Activated naive CD8-positive, alpha-beta T cell treated with anti-CD3 and anti-CD28 coated beads, Interleukin-2, amount 50 U/mL, for 24 hours (primary cell): ENCODE results near the gene SLC8A2.

Source experiments
- ATAC-seq: fragments of 150-1000 bp; cut with Tn5 transposase; one replicate; pipeline ENCODE4 v1.10.0; 2021
- DNase-seq: peaks from one replicate; pipeline ENCODE4 v3.0.0; 2021
- H3K27ac Mint-ChIP-seq: one replicate; pipeline ENCODE4 v1.8.0; 2021; ENCODE audit warnings: mild to moderate bottlenecking, mixed read lengths
- H3K27me3 Mint-ChIP-seq: one replicate; pipeline ENCODE4 v1.8.0; 2021; ENCODE audit warnings: mixed read lengths
- H3K36me3 Mint-ChIP-seq: one replicate; pipeline ENCODE4 v1.8.0; 2021; ENCODE audit warnings: low read depth, mixed read lengths
- H3K4me1 Mint-ChIP-seq: one replicate; pipeline ENCODE4 v1.8.0; 2021; ENCODE audit warnings: mixed read lengths
- H3K4me3 Mint-ChIP-seq: one replicate; pipeline ENCODE4 v1.8.0; 2021; ENCODE audit warnings: mild to moderate bottlenecking, moderate library complexity, mixed read lengths
- H3K9me3 Mint-ChIP-seq: one replicate; pipeline ENCODE4 v1.8.0; 2021; ENCODE audit warnings: mixed read lengths

The SLC8A2 gene

DNA sequence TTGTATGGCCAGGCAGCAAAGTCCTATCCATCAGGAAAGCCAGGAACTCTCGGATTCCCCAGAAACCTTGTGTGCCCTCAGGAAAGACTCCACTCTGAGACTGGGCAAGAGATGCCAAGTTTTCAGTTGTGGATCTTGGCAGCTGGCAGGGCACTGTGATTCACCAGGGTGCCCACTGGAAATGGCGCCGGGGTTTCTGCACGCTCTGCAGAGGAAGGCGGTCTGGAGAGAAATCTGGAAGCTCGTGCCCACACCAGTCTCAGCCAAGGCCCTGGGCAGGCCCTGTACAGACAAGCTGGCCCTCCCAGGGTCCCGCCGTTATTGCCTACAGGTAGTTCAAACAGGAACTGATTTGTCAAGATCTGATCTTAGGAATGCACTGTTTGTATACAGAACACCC is 38.3 kb upstream of the SLC8A2 start:
- DNase-seq (no peak), ATAC-seq (no peak)
- no peak overlapping the region for H3K4me3 Mint-ChIP-seq
- peaks cover 5% of the 10 kb centered on the region for H3K36me3 Mint-ChIP-seq
- no peaks in the 10 kb centered on the region for H3K9me3 Mint-ChIP-seq
- no peaks in the 10 kb centered on the region for H3K27me3 Mint-ChIP-seq
- H3K4me1 Mint-ChIP-seq = peaks cover 41% of the 10 kb centered on the region
- H3K27ac Mint-ChIP-seq = no peak overlapping the region

DNA sequence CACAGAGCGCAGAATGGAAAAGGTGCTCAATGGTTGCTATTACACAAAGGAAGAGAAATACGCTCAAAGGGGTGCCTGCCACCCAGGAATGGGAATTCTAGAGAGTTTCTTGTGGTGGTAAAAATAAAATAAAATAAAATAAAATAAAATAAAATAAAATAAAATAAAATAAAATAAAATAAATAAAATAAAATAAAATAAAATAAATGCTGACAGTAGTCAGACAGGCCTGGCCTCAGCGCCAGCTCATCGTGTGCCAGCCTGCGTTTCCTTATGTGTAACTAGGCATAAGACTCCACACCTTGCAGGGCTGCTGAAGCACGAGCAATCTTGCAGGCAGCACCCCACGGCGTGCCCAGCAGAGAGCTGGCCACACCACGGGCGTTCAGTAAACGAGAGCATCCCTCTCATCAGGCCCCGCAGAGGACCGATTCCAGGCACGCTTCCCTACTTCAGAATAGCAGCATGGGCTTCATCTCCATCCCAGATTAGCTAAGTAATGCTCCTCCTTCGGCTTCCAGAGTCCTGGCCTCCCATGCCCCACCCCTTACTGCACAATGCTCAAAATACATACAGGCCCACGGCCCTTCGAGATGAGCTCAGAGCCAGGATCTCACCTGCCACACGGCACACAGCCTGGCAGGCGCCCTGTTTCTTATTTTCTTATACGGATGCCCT is 37.6 kb upstream of the SLC8A2 start:
- Mint-ChIP-seq H3K27me3 (no peaks in the 10 kb centered on the region), H3K27ac (no peak overlapping the region), H3K4me1 (peaks cover 36% of the 10 kb centered on the region), H3K9me3 (no peaks in the 10 kb centered on the region), H3K4me3 (no peak overlapping the region), H3K36me3 (peaks cover 5% of the 10 kb centered on the region)
- DNase-seq (no peak), ATAC-seq (no peak)

- Mint-ChIP-seq H3K4me3 (no peak overlapping the region), H3K27ac (no peak overlapping the region), H3K36me3 (peaks cover 5% of the 10 kb centered on the region), H3K9me3 (no peaks in the 10 kb centered on the region), H3K4me1 (peaks cover 31% of the 10 kb centered on the region), H3K27me3 (no peaks in the 10 kb centered on the region)
- DNase-seq (no peak), ATAC-seq (no peak)
These were observed 37.0 kb upstream of the SLC8A2 start for GRCh38 chr19:47508721-47509120.

GRCh38 chr19:47507924-47508553 is 36.3 kb upstream of the SLC8A2 start:
- Mint-ChIP-seq H3K27me3 (no peaks in the 10 kb centered on the region), H3K27ac (no peak overlapping the region), H3K36me3 (peaks cover 7% of the 10 kb centered on the region), H3K9me3 (no peaks in the 10 kb centered on the region), H3K4me3 (no peak overlapping the region), H3K4me1 (peaks cover 25% of the 10 kb centered on the region)
- DNase-seq (no peak), ATAC-seq (no peak)

DNA sequence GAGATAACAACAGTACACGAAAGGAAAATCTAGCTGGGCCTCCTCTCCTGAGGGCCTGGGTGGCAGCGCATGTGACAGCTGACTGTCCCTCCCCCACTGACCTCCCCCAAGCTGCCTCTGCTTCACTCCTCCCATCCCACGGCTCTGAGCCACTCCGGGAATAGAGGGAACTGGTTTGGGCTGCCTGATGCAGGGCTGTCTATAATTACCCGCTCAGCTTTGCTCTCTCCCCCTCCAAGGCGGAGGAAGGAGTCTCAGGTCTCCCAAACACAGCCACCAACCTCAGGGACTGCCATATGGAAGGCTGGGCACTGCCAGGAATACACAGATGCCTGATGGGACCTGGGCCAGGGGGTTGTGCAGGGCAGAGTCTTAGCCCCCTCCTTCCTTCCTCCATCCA is 35.3 kb upstream of the SLC8A2 start:
- DNase-seq (no peak), ATAC-seq (no peak)
- no peaks in the 10 kb centered on the region for H3K9me3 Mint-ChIP-seq
- no peak overlapping the region for H3K4me3 Mint-ChIP-seq
- H3K4me1 Mint-ChIP-seq = peaks cover 14% of the 10 kb centered on the region
- H3K27ac Mint-ChIP-seq = no peak overlapping the region
- peaks cover 9% of the 10 kb centered on the region for H3K36me3 Mint-ChIP-seq
- H3K27me3 Mint-ChIP-seq = no peaks in the 10 kb centered on the region

DNA sequence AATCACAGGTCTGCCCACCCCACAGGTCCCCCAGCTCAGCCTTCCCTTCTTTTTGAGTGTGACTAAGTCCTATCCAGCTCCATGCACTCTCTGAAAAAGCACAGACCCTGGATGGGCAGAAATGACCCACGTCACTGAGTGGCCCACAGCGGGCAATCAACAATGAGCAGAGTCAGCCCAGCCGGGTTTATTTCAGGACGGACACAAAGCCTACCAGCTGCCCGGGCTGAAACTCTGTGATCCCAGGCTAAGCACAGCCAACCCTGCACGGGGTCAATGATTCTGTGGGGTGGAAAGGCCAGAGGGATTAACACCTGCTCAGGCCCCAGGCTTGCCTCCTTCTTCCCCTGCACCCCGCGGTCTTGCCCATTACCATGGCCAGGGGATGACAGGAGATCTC is 34.8 kb upstream of the SLC8A2 start:
- Mint-ChIP-seq H3K27ac (no peak overlapping the region), H3K4me1 (peaks cover 10% of the 10 kb centered on the region), H3K4me3 (no peak overlapping the region), H3K27me3 (no peaks in the 10 kb centered on the region), H3K9me3 (no peaks in the 10 kb centered on the region), H3K36me3 (peaks cover 11% of the 10 kb centered on the region)
- no peak for DNase-seq
- no peak for ATAC-seq

DNA sequence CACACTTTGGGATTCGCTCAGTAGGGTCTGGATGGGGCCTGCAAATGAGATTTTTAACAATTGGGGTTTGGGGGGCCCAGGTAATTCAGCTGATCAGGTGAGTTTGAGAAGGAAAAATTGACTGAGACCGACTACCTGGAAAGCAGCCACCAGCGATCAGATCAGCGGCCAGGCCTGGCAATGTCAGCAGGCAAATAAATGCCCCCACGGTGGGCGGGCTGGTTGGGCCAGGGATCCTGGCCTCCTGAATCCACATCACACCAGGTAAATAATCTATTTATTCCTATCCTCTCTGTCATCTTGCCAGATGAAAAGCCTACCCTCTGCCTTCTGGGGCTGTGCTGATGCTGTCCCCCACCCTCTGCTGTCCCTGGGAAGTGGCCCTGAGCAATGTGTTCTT is 33.8 kb upstream of the SLC8A2 start:
- Mint-ChIP-seq H3K27me3 (no peaks in the 10 kb centered on the region), H3K4me1 (peaks cover 7% of the 10 kb centered on the region), H3K4me3 (no peak overlapping the region), H3K36me3 (peaks cover 11% of the 10 kb centered on the region), H3K27ac (no peak overlapping the region), H3K9me3 (no peaks in the 10 kb centered on the region)
- DNase-seq = no peak
- no peak for ATAC-seq

GRCh38 chr19:47503826-47504150 is 32.1 kb upstream of the SLC8A2 start:
- DNase-seq (no peak), ATAC-seq (no peak)
- Mint-ChIP-seq H3K36me3 (peaks cover 7% of the 10 kb centered on the region), H3K9me3 (no peaks in the 10 kb centered on the region), H3K4me3 (no peak overlapping the region), H3K27me3 (no peaks in the 10 kb centered on the region), H3K4me1 (peaks cover 1% of the 10 kb centered on the region), H3K27ac (no peak overlapping the region)

DNA sequence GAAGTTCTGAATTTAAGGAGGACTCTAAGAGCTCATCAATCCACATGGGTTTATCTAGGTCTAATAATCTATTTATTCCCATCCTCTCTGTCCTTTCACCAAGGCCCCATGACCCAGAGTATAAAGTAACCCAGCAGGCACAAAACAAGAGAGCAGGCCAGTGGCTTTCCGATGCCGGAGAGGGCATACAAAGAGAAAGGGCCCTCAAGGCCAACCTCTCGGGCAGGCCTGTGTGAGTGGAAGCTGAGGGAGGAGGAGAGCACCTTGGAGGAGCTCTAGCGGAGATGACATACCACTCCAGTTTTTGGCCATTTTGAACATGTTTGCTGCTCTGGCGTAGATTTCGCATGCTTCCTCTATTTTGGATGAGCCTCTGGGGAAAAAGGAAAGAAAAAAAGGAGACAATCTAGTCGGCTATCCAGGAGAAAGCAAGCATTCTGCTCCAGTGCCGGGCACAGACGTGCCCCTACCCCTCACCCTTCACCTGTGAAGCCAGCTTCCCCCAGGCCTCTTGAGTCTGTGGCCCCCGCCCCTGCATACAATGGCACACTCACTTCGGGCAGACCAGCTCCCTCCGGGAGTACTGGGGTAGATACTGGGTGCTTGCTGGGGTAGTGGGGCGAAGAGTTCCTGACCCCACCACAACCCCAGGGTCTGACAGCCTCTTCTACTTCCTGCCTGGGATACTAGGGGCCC is 31.6 kb upstream of the SLC8A2 start:
- H3K9me3 Mint-ChIP-seq = no peaks in the 10 kb centered on the region
- DNase-seq (no peak), ATAC-seq (no peak)
- no peaks in the 10 kb centered on the region for H3K27me3 Mint-ChIP-seq
- H3K27ac Mint-ChIP-seq = no peak overlapping the region
- H3K36me3 Mint-ChIP-seq = peaks cover 7% of the 10 kb centered on the region
- peaks cover 1% of the 10 kb centered on the region for H3K4me1 Mint-ChIP-seq
- H3K4me3 Mint-ChIP-seq = no peak overlapping the region

- ATAC-seq (no peak), DNase-seq (no peak)
- no peak overlapping the region for H3K4me3 Mint-ChIP-seq
- no peaks in the 10 kb centered on the region for H3K9me3 Mint-ChIP-seq
- no peak overlapping the region for H3K27ac Mint-ChIP-seq
- peaks cover 9% of the 10 kb centered on the region for H3K36me3 Mint-ChIP-seq
- peaks cover 1% of the 10 kb centered on the region for H3K4me1 Mint-ChIP-seq
- no peaks in the 10 kb centered on the region for H3K27me3 Mint-ChIP-seq
These were observed 28.5 kb upstream of the SLC8A2 start for GRCh38 chr19:47499863-47500830.

DNA sequence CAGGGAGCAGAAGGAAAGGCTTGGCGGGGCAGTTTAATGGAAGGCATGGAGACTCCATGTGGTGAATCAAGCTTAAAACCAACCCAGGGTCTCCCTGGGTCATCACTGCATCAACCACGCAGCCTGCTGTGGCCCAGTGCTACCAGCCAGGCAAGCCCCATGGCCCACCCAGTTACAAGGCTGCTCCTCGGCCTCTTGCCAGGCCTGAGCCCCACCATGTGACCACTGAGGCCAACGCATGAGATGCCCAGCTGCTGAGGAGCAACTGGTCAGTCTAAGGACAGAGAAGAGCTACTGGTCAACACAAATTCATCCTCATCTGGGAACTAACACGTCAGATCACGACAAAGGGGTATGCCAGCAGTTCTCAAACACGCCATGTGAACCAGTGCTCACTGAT is 27.7 kb upstream of the SLC8A2 start:
- no peak overlapping the region for H3K27ac Mint-ChIP-seq
- peaks cover 9% of the 10 kb centered on the region for H3K36me3 Mint-ChIP-seq
- no peaks in the 10 kb centered on the region for H3K9me3 Mint-ChIP-seq
- no peak for DNase-seq
- no peak for ATAC-seq
- H3K4me1 Mint-ChIP-seq = peaks cover 1% of the 10 kb centered on the region
- H3K4me3 Mint-ChIP-seq = no peak overlapping the region
- H3K27me3 Mint-ChIP-seq = no peaks in the 10 kb centered on the region

DNA sequence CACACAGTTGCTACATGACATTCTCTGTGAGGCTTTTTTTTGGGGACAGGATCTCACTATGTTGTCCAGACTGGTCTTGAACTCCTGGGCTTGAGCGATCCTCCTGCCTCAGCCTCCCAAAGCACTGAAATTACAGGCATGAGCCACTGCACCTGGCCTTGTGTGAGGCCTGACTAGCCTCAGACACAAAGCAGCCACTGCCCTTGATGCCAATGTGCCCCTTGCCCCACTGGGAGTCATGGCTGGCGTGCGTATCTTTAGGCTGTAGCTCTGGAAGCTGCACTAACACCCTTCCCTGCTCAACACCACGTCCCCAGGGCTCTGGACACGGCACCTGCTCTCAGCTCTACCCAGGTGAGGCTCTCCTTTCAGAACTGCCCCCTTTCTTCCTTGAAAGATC is 26.9 kb upstream of the SLC8A2 start:
- no peaks in the 10 kb centered on the region for H3K9me3 Mint-ChIP-seq
- H3K4me1 Mint-ChIP-seq = peaks cover 1% of the 10 kb centered on the region
- H3K27me3 Mint-ChIP-seq = no peaks in the 10 kb centered on the region
- peaks cover 9% of the 10 kb centered on the region for H3K36me3 Mint-ChIP-seq
- no peak overlapping the region for H3K27ac Mint-ChIP-seq
- DNase-seq = no peak
- ATAC-seq = no peak
- H3K4me3 Mint-ChIP-seq = no peak overlapping the region

- no peak for ATAC-seq
- no peak for DNase-seq
- Mint-ChIP-seq H3K4me3 (no peak overlapping the region), H3K4me1 (peaks cover 1% of the 10 kb centered on the region), H3K27ac (no peak overlapping the region), H3K27me3 (no peaks in the 10 kb centered on the region), H3K9me3 (no peaks in the 10 kb centered on the region), H3K36me3 (peaks cover 5% of the 10 kb centered on the region)
These were observed 26.3 kb upstream of the SLC8A2 start for GRCh38 chr19:47497821-47498520.
